BE2C (cell line): ENCODE measurements around the gene STK4.

Experiments
- DNase-seq: peaks from one replicate; pipeline ENCODE4 v3.0.0-alpha.2; 2020
- H3K27me3 ChIP-seq: fragments of 250-450 bp; sonication (Bioruptor Pico); 2 replicates; pipeline ENCODE4 v1.5.1; 2020; ENCODE audit warnings: mild to moderate bottlenecking
- H3K36me3 ChIP-seq: fragments of 250-450 bp; sonication (Bioruptor Pico); 2 replicates; pipeline ENCODE4 v1.5.1; 2020; ENCODE audit warnings: mild to moderate bottlenecking
- H3K4me1 ChIP-seq: fragments of 250-450 bp; sonication (Bioruptor Pico); 2 replicates; pipeline ENCODE4 v1.5.1; 2020
- H3K4me3 ChIP-seq: 2 replicates; pipeline ENCODE4 v1.5.1; 2011; ENCODE audit warnings: low read depth, low read length
- H3K9me3 ChIP-seq: fragments of 250-450 bp; sonication (Bioruptor Pico); 2 replicates; pipeline ENCODE4 v1.5.1; 2020
- TF ChIP-seq, protein P1 (sequence below): IDR thresholded peaks from 2 replicates; pipeline ENCODE4 v1.5.1; 2012; ENCODE audit warnings: mild to moderate bottlenecking, low read depth, low read length

The STK4 gene

DNA sequence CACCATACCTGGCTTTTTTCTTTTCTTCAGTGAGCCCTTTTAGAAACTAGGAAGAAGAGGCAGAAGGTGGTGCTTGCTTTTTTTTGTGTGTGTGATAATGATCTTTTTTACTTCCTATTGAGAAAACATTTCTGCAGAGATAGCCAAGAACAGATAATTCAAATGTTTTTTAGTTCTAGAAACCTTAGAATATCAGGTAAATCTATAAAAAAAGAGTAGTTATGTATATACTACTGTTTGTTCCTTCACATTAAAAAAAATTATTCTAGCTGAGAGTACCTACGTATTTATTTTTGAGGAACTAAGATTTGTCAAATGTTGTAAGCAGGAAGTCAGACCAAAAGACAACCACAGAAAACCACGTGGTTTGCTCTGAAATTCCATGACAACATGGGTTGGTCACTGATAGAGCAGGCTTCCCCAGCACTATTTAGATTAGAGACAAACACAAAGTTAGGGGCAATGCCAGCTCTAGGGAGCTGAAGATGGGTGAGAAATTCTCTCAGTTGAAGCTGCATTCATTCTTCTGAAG lies 12.8 kb downstream of the STK4 start:
- Histone ChIP-seq H3K4me3 (no peak overlapping the region), H3K27me3 (no peaks in the 10 kb centered on the region), H3K9me3 (no peaks in the 10 kb centered on the region), H3K4me1 (no peaks in the 10 kb centered on the region), H3K36me3 (peaks cover 28% of the 10 kb centered on the region)
- DNase-seq: no peak
- TF ChIP-seq, protein P1, sequence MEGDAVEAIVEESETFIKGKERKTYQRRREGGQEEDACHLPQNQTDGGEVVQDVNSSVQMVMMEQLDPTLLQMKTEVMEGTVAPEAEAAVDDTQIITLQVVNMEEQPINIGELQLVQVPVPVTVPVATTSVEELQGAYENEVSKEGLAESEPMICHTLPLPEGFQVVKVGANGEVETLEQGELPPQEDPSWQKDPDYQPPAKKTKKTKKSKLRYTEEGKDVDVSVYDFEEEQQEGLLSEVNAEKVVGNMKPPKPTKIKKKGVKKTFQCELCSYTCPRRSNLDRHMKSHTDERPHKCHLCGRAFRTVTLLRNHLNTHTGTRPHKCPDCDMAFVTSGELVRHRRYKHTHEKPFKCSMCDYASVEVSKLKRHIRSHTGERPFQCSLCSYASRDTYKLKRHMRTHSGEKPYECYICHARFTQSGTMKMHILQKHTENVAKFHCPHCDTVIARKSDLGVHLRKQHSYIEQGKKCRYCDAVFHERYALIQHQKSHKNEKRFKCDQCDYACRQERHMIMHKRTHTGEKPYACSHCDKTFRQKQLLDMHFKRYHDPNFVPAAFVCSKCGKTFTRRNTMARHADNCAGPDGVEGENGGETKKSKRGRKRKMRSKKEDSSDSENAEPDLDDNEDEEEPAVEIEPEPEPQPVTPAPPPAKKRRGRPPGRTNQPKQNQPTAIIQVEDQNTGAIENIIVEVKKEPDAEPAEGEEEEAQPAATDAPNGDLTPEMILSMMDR: no peak

DNA sequence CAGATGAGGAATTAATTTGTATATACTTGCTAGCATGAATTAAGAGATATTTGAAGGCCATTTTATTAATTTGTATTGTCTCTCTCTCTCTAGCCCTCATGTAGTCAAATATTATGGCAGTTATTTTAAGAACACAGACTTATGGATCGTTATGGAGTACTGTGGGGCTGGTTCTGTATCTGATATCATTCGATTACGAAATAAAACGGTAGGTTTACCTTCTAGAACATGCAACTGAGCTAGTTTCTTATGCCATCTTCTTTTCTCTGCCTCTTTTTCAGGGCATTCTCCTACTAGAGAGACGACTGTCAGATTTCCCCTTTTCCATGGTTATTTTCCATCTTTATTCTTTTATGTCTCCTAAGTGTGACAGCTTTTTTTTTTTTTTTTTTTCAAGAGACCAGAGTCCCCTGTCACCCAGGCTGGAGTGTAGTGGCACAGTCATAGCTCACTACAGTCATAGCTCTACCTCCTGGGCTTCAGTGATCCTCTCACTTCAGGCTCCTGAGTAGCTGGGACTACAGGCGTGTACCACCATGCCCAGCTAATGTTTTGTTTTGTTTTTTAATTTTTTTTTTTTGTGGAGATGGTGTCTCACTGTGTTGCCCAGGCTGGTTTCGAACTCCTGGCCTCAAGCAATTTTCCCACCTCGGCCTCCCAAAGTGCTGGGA lies 15.6 kb downstream of the STK4 start:
- DNase-seq: no peak
- Histone ChIP-seq H3K27me3 (no peaks in the 10 kb centered on the region), H3K9me3 (no peaks in the 10 kb centered on the region), H3K36me3 (peaks cover 21% of the 10 kb centered on the region), H3K4me1 (no peaks in the 10 kb centered on the region), H3K4me3 (no peak overlapping the region)
- TF ChIP-seq, protein P1: no peak

DNA sequence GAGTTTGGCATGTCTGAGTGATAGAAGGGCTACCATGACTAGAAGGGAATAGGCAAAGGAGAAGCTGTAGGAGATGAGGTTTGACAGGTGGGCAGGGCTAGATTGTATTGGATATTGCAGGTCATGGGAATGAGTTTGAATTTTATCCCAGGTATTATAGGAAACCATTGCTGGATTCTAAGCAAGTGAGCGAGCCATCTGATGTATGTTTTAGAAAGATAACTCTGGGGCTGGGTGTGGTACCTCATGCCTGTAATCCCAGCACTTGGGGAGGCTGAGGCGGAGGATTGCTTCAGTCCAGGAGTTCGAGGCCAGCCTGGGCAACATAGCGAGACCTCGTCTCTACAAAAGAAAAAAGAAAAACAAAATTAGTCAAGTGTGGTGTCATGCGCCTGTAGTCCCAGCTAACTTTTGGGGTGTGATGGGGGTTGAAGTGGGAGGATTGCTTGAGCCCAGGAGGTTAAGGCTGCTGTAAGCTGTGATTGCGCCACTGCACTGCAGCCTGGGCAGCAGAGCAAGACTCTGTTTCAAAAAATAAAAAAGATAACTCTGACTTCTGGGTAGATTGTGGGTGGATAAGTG lies 16.9 kb downstream of the STK4 start:
- peaks cover 24% of the 10 kb centered on the region for H3K36me3 ChIP-seq
- no peak overlapping the region for H3K4me3 ChIP-seq
- TF ChIP-seq, protein P1: no peak
- no peaks in the 10 kb centered on the region for H3K27me3 ChIP-seq
- DNase-seq: no peak
- no peaks in the 10 kb centered on the region for H3K9me3 ChIP-seq
- no peaks in the 10 kb centered on the region for H3K4me1 ChIP-seq

DNA sequence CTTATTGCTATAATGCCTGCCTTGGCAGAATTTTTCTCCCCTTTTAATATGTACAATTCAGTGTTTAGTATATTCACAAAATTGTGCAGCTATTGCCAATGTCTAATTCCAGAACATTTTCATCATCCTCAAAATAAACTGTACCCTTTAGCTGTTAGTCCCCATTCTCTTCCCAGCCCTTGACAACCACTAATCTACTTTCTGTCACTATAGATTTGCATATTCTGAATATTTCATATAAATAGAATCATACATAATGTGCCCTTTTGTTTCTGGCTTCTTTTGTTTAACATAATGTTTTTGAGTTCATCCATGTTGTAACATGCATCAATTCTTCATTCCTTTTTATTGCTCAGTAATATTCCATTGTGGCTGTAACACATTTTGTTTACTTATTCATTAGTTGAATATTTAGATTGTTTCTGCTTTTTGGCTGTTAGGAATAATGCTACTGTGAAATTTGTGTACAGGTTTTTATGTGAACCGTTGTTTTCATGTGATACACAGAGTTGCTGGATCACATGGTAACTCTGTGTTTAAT lies 22.4 kb downstream of the STK4 start:
- peaks cover 12% of the 10 kb centered on the region for H3K36me3 ChIP-seq
- DNase-seq: no peak
- H3K4me3 ChIP-seq: no peak overlapping the region
- H3K9me3 ChIP-seq: no peaks in the 10 kb centered on the region
- TF ChIP-seq, protein P1: no peak
- H3K4me1 ChIP-seq: no peaks in the 10 kb centered on the region
- H3K27me3 ChIP-seq: no peaks in the 10 kb centered on the region

DNA sequence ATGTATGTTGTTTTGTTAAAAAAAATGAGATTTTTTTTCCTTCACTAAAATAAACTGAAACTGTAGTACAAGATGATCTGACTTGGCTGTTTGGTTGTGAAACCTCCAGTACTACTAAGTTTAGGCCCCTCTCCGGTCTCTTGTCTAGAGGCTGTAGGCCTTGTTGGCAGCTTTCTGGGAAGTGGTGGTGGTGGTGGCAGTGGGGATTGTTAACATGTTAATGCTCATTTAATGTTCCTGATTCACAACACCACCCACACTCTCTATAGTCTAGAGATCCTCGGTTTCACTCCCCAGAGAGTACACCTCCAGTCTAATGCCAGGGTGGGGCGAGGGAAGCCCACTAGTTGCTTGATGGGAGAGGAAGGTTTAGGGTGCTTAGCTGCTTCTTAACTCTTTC lies 24.1 kb downstream of the STK4 start:
- Histone ChIP-seq H3K27me3 (no peaks in the 10 kb centered on the region), H3K4me3 (no peak overlapping the region), H3K9me3 (no peaks in the 10 kb centered on the region), H3K36me3 (peaks cover 14% of the 10 kb centered on the region), H3K4me1 (no peaks in the 10 kb centered on the region)
- TF ChIP-seq, protein P1: no peak
- no peak for DNase-seq

DNA sequence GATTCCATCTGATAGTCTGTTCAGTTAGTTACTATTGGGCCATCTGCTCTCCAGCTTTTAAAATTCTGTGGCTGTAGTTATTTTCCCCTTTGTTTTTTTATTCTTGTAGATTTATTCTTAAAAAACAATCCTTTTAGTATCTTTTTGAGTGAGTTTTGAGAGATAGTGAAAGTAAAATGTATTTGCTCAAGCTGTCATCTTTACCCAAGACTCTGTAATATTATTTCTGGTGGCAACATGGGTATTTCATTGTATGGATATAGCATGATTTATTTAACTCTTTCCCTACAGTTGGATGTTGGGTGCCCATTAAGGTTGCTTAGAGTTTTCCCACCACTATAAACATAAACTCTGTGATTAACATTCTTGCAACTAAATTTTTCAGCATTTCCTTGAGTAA lies 24.6 kb downstream of the STK4 start:
- H3K4me1 ChIP-seq: no peaks in the 10 kb centered on the region
- no peaks in the 10 kb centered on the region for H3K9me3 ChIP-seq
- DNase-seq: no peak
- H3K4me3 ChIP-seq: no peak overlapping the region
- TF ChIP-seq, protein P1: no peak
- peaks cover 17% of the 10 kb centered on the region for H3K36me3 ChIP-seq
- H3K27me3 ChIP-seq: no peaks in the 10 kb centered on the region
